ENCODE data around the gene THRAP3.

- TF ChIP-seq CTCF (IDR thresholded peaks at IDR 0.05) (no peak), POLR2A (IDR thresholded peaks at IDR 0.05) (no peak)
These were observed 16.9 kb upstream of the THRAP3 start for GRCh38 chr1:36207339-36207738.

All from lower leg skin (tissue), 3 donors.